Endothelial cell of umbilical vein (primary cell): ENCODE measurements around the gene RTKN. TPM values are rescaled to one million over a fixed set of nuclear protein-coding genes. Genes with fewer than 3 reads are reported as not detected.
A peak's percentile ranks its signal among the peaks of the same experiment; 100 is the strongest.

ENCODE experiments used
- BruUV-seq: library from RNA; stranded (reverse); fragments of 400-500 nt; replicated peaks from 2 replicates; lab custom pipeline; 2021; lab: Mats Ljungman, UMichigan
- CTCF ChIA-PET: fragments of 300-600, 350-600 bp; sonication (Branson Sonifier 250); formaldehyde crosslinking; loops from one replicate; lab custom pipeline; 2021; ENCODE audit warnings: antibody characterized with exemption, inconsistent platforms; lab: Charles Lee
- POLR2A ChIA-PET: fragments of 300-600, 350-600 bp; sonication (Branson Sonifier 250); formaldehyde crosslinking; loops from one replicate; lab custom pipeline; 2021; ENCODE audit warnings: antibody characterized with exemption, inconsistent platforms; lab: Charles Lee
- DNase-seq: peaks from one replicate; pipeline ENCODE4 v3.0.0-alpha.2; 2011; ENCODE audit warnings: low read depth, low spot score
- FAIRE-seq: peaks from 2 replicates; lab custom pipeline; 2011; peaks lifted over from hg19 to GRCh38; lab: Jason Lieb, UNC
- H2AFZ ChIP-seq: 2 replicates; pipeline ENCODE4 v1.6.0; 2012; ENCODE audit warnings: low read depth, low read length, control low read depth, inconsistent platforms
- H3K27ac ChIP-seq: 2 replicates; pipeline ENCODE4 v1.5.1; 2011; ENCODE audit warnings: low read depth, mild to moderate bottlenecking, control low read depth, low read length, moderate library complexity; ENCODE audit not compliant: insufficient read depth
- H3K27me3 ChIP-seq, 2 experiments: 2 replicates each; pipeline versions ENCODE4 v1.6.0 to v1.6.1; 2011; ENCODE audit warnings: low read length in 2 of 2, mixed read lengths in 1 of 2; ENCODE audit not compliant: control insufficient read depth in 2 of 2, insufficient read depth in 2 of 2
- H3K36me3 ChIP-seq, 2 experiments: 2 replicates in 1 of 2; 3 replicates in 1 of 2; pipeline ENCODE4 v1.5.1; 2011; ENCODE audit warnings: low read length in 2 of 2, mild to moderate bottlenecking in 1 of 2, moderate library complexity in 1 of 2; ENCODE audit not compliant: control insufficient read depth in 2 of 2, insufficient read depth in 2 of 2; ENCODE audit errors: extremely low read depth in 1 of 2
- H3K4me1 ChIP-seq: 3 replicates; pipeline ENCODE4 v1.5.1; 2011; ENCODE audit warnings: mild to moderate bottlenecking, low read length; ENCODE audit not compliant: control insufficient read depth, insufficient read depth; ENCODE audit errors: extremely low read depth
- H3K4me2 ChIP-seq: 2 replicates; pipeline ENCODE4 v1.6.1; 2011; ENCODE audit warnings: low read length, control low read depth, mixed read lengths; ENCODE audit not compliant: insufficient read depth
- H3K4me3 ChIP-seq, 3 experiments: fragments of 200-600 bp in 1 of 3; sonication (generic), shearing (Covaris generic) in 1 of 3; replicated peaks in 1 of 3; 2 replicates each; pipeline ENCODE4 v1.5.1; 2011 to 2016; ENCODE audit warnings: control low read depth in 3 of 3, low read length in 3 of 3, mild to moderate bottlenecking in 2 of 3, inconsistent platforms in 1 of 3, low read depth in 1 of 3, moderate library complexity in 1 of 3; ENCODE audit not compliant: insufficient read depth in 1 of 3
- H3K79me2 ChIP-seq: 2 replicates; pipeline ENCODE4 v1.6.0; 2012; ENCODE audit warnings: low read length, inconsistent platforms; ENCODE audit not compliant: control insufficient read depth, insufficient read depth
- H3K9ac ChIP-seq: replicated peaks from 2 replicates; pipeline ENCODE3; 2011; ENCODE audit warnings: low read length, control low read depth; ENCODE audit not compliant: insufficient read depth; ENCODE audit errors: extremely low read depth
- H3K9me1 ChIP-seq: replicated peaks from 3 replicates; pipeline ENCODE4 v1.6.0; 2011; ENCODE audit warnings: mild to moderate bottlenecking, low read length; ENCODE audit not compliant: control insufficient read depth, insufficient read depth; ENCODE audit errors: extremely low read depth
- H3K9me3 ChIP-seq: replicated peaks from 2 replicates; pipeline ENCODE4 v1.5.1; 2012; ENCODE audit warnings: low read length, inconsistent platforms; ENCODE audit not compliant: control insufficient read depth, insufficient read depth
- H4K20me1 ChIP-seq: replicated peaks from 2 replicates; pipeline ENCODE3; 2011; ENCODE audit warnings: mild to moderate bottlenecking, low read length; ENCODE audit not compliant: control insufficient read depth, insufficient read depth; ENCODE audit errors: extremely low read depth
- EZH2 ChIP-seq: IDR thresholded peaks from 2 replicates; pipeline ENCODE4 v1.6.1; 2012; ENCODE audit warnings: borderline replicate concordance, low read depth, mild to moderate bottlenecking, moderate library complexity, low read length, inconsistent platforms; ENCODE audit not compliant: severe bottlenecking
- FOS ChIP-seq: IDR thresholded peaks from 2 replicates; pipeline ENCODE4 v1.6.1; 2011; ENCODE audit warnings: mild to moderate bottlenecking, low read length, moderate library complexity, borderline replicate concordance; ENCODE audit not compliant: insufficient read depth
- GATA2 ChIP-seq: IDR thresholded peaks from 2 replicates; pipeline ENCODE4 v1.7.0; 2011; ENCODE audit warnings: low read depth, mild to moderate bottlenecking, moderate library complexity, mixed read lengths, low read length; ENCODE audit not compliant: insufficient read length, insufficient read depth
- JUN ChIP-seq: IDR thresholded peaks from 2 replicates; pipeline ENCODE4 v1.6.1; 2011; ENCODE audit warnings: borderline replicate concordance, low read depth; ENCODE audit not compliant: insufficient read length, insufficient read depth
- MYC ChIP-seq: IDR thresholded peaks from one replicate; pipeline ENCODE4 v1.6.1; 2011; ENCODE audit warnings: mild to moderate bottlenecking, low read depth, low read length
- POLR2A ChIP-seq: IDR thresholded peaks from 2 replicates; pipeline ENCODE4 v1.6.1; 2012; ENCODE audit warnings: low read depth, mild to moderate bottlenecking, control low read depth, low read length
- POLR2AphosphoS5 ChIP-seq: IDR thresholded peaks from 2 replicates; pipeline ENCODE4 v1.6.1; 2012; ENCODE audit warnings: low read depth, mild to moderate bottlenecking, control low read depth, low read length, moderate library complexity; ENCODE audit not compliant: insufficient read depth
- dilution Hi-C: fragments of 300-500 bp; cut with MboI; formaldehyde crosslinking; loops from one replicate; pipeline ENCODE4 v1.15.0; 2019; ENCODE audit warnings: low sequenced_read_pairs; ENCODE audit not compliant: extremely low pct_ligation_motif_present
- intact Hi-C: fragments of 100-400 bp; cut with micrococcal nuclease; formaldehyde crosslinking; loops from one replicate; pipeline ENCODE4 v1.10.0; 2022
- polyA plus RNA-seq, 4 experiments: library from polyadenylated mRNA; depleted of rRNA in 3 of 4; stranded (reverse) in 3 of 4; unstranded in 1 of 4; fragments of >200 nt; gene quantifications; 2 replicates each; pipeline versions ENCODE4 v1.2.1 to v1.2.3, GENCODE V29; 2011 to 2012; ENCODE audit warnings: missing spikeins in 1 of 4
- total RNA-seq: library from RNA; stranded (reverse); gene quantifications from 2 replicates; pipeline ENCODE4 v1.2.3, GENCODE V29; 2021
- TF ChIP-seq, protein P1 (sequence below), 2 donors: IDR thresholded peaks; 1 replicate in 1 of 2; 2 replicates in 1 of 2; pipeline ENCODE4 v1.5.1; 2011; ENCODE audit warnings: low read length in 2 of 2, mild to moderate bottlenecking in 2 of 2, moderate library complexity in 2 of 2, control low read depth in 1 of 2, inconsistent platforms in 1 of 2, low read depth in 1 of 2; ENCODE audit not compliant: insufficient read depth in 1 of 2; ENCODE audit errors: extremely low read depth in 1 of 2
- TF ChIP-seq, protein P2 (sequence below): IDR thresholded peaks from 2 replicates; pipeline ENCODE4 v1.6.1; 2011; ENCODE audit not compliant: insufficient read depth, insufficient read length

Gene RTKN
- total and polyA plus RNA-seq, 2 donors (not counting 3 experiments of a cell fraction or from before 2014, with no cell fraction given): 20.0 to 20.7 TPM

DNA sequence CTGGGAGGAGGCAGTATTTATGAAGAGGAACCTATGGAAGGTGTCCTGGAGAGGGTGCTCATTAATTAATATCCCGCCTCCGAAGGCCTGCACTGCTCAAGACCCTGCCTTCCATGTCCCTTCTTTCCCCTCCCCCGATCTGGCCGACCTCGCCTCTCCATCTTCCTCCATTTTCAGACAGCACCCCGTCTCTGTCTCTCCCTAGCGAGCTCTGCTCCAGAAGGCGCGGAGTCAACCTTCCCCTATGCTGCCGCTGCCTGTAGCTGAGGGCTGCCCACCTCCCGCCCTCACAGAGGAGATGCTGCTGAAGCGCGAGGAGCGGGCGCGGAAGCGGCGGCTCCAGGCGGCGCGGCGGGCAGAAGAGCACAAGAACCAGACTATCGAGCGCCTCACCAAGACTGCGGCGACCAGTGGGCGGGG is 15.4 kb upstream of the RTKN start:
- CTCF ChIA-PET: interaction anchor here (0.9 to 2.3 kb wide), 3 partner anchors 11 to 24 kb away, joined by 3 to 7 read pairs (median 3); no protein-coding TSS in a partner anchor
- DNase-seq (peak; percentile 52), FAIRE-seq (no peak)
- peaks cover 2% of the 10 kb centered on the region for H3K79me2 ChIP-seq
- peak overlapping the region; percentile 58 for H3K4me2 ChIP-seq
- POLR2A ChIA-PET: no interaction called here
- no peak overlapping the region for H3K27ac ChIP-seq
- H3K4me3 ChIP-seq: peak overlapping the region in 2 of 3 experiments; percentile 40 to 59
- peaks cover 0 to 4% of the 10 kb centered on the region in 2 experiments for H3K27me3 ChIP-seq
- dilution Hi-C loops: no loop called here
- BruUV-seq: no TSS peak
- intact Hi-C loops: no loop called here
- H3K4me1 ChIP-seq: peaks cover 22% of the 10 kb centered on the region
- TF ChIP-seq MYC (no peak), EZH2 (no peak), GATA2 (no peak), JUN (no peak), FOS (no peak), POLR2A (no peak), POLR2AphosphoS5 (no peak)
- TF ChIP-seq, protein P1, sequence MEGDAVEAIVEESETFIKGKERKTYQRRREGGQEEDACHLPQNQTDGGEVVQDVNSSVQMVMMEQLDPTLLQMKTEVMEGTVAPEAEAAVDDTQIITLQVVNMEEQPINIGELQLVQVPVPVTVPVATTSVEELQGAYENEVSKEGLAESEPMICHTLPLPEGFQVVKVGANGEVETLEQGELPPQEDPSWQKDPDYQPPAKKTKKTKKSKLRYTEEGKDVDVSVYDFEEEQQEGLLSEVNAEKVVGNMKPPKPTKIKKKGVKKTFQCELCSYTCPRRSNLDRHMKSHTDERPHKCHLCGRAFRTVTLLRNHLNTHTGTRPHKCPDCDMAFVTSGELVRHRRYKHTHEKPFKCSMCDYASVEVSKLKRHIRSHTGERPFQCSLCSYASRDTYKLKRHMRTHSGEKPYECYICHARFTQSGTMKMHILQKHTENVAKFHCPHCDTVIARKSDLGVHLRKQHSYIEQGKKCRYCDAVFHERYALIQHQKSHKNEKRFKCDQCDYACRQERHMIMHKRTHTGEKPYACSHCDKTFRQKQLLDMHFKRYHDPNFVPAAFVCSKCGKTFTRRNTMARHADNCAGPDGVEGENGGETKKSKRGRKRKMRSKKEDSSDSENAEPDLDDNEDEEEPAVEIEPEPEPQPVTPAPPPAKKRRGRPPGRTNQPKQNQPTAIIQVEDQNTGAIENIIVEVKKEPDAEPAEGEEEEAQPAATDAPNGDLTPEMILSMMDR (IDR thresholded peaks at IDR 0.05; ENCODE audit: extremely low read depth in 1 of 2, insufficient read depth in 1 of 2, low read depth in 1 of 2, low read length in 2 of 2): no peak
- TF ChIP-seq, protein P2, sequence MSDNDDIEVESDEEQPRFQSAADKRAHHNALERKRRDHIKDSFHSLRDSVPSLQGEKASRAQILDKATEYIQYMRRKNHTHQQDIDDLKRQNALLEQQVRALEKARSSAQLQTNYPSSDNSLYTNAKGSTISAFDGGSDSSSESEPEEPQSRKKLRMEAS: no peak
- H3K36me3 ChIP-seq: peaks cover 0 to 4% of the 10 kb centered on the region in 2 experiments
- no peaks in the 10 kb centered on the region for H3K9me1 ChIP-seq
- H3K9ac ChIP-seq: peak overlapping the region; percentile 6
- no peaks in the 10 kb centered on the region for H3K9me3 ChIP-seq
- no peaks in the 10 kb centered on the region for H4K20me1 ChIP-seq
- peak overlapping the region; percentile 59 for H2AFZ ChIP-seq
